Suprapubic skin (tissue), 4 donors: ENCODE measurements around the gene LAMA3. TPM values are rescaled to one million over a fixed set of nuclear protein-coding genes. Genes with fewer than 3 reads are reported as not detected.
"Not testable (repeated sequence)": the region's sequence is repeated elsewhere in the genome, so short reads cannot be mapped to it uniquely, and the experiment has no call there.

Experiments
- DNase-seq, 2 donors: peaks; one replicate each; pipeline ENCODE4 v3.0.0-alpha.2; 2019; ENCODE audit warnings: low spot score in 2 of 2
- H3K27ac ChIP-seq: fragments of 200-600 bp; sonication (generic); one replicate; pipeline ENCODE4 v1.5.1; 2019
- H3K27me3 ChIP-seq: fragments of 200-600 bp; sonication (generic); one replicate; pipeline ENCODE4 v1.5.1; 2019
- H3K36me3 ChIP-seq: fragments of 200-600 bp; sonication (generic); one replicate; pipeline ENCODE4 v1.5.1; 2019
- H3K4me1 ChIP-seq: fragments of 200-600 bp; sonication (generic); one replicate; pipeline ENCODE4 v1.5.1; 2019
- H3K4me3 ChIP-seq: fragments of 200-600 bp; sonication (generic); one replicate; pipeline ENCODE4 v1.5.1; 2019; ENCODE audit warnings: mild to moderate bottlenecking
- H3K9me3 ChIP-seq: fragments of 200-600 bp; sonication (generic); one replicate; pipeline ENCODE4 v1.5.1; 2019
- EP300 ChIP-seq: sonication (generic); formaldehyde crosslinking; IDR thresholded peaks from one replicate; pipeline ENCODE4 v1.6.1; 2017; ENCODE audit warnings: antibody characterized with exemption
- POLR2A ChIP-seq, 2 donors: fragments of 450-650 bp; IDR thresholded peaks; one replicate each; pipeline ENCODE4 v1.6.1; 2017; ENCODE audit warnings: antibody characterized with exemption in 2 of 2, mild to moderate bottlenecking in 2 of 2, moderate library complexity in 2 of 2
- POLR2AphosphoS5 ChIP-seq, 3 donors: sonication (generic); formaldehyde crosslinking; IDR thresholded peaks; one replicate each; pipeline ENCODE4 v1.6.1; 2017; ENCODE audit warnings: antibody characterized with exemption in 3 of 3
- WGBS: methylation state at CpG from one replicate; pipeline ENCODE4 v1.1.5; 2018; 5-methylcytosine and 5-hydroxymethylcytosine counted together
- total RNA-seq, 4 donors: library from RNA; depleted of rRNA; stranded (reverse); fragments of >200 nt; gene quantifications; one replicate each; pipeline ENCODE4 v1.1.0, GENCODE V29; 2016
- TF ChIP-seq, protein P1 (sequence below), 2 donors: fragments of 200-600 bp in 1 of 2; fragments of 450-650 bp in 1 of 2; sonication (generic) in 1 of 2; IDR thresholded peaks; one replicate each; pipeline ENCODE4 v1.5.1; 2016 to 2019; ENCODE audit warnings: antibody characterized with exemption in 2 of 2, mild to moderate bottlenecking in 1 of 2, moderate library complexity in 1 of 2

Gene LAMA3
- total RNA-seq, 4 donors from 2014 or later, result 233 to 370 (median 253) TPM

DNA sequence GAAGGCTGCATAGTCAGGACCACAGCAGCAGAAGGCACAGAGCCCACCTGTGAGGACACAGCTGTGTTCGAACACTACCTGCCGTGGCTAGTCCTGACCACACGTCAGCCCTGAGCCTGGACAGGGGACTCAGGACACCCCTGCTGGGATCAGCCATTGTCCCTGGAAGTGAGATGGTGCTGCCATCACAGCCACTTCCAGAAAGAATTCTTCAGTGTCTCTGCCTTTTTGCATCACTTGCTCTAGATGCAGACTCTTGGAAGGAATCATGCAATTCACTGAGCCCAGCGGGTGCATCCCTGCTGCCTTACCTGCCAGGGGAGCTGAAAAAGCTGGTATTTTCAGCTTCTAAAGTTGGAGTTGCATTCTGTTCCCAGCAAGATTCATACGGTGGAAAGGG, 49.3 kb downstream of the LAMA3 start:
- no peak for TF ChIP-seq EP300

DNA sequence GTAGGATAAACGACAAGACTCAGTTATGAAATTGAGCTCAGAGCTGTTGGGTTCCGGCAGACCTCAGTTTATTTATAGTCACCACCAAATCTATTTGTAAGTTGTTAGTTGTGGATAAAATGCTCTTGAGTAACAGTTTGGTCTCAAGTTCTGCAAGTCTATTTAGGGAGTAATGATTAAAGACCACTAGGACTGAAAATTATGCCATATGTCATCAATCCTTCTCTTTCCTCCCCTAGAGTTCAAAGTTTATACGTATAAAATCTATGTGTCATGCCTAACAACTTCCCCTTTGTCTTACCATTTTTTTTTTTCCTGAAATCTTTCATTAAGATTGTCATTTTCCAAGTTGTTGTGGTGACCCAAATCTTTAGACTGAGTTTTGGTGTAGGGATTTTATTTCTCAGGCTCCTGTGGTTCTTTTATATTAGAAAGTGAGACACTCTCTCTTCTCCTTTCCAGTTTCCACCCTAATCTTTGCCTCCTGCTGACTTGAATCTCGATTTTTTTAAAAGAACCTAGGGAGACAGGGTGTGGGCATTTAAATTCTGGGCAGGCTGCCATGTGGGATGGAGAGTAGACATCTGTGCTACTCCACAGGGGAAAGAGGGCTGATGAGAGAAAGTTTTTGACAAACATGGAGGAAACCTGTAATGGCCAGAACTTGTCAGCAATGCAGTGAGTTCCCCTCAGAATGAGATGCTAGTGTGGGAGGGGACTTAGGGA, 51.0 kb downstream of the LAMA3 start:
- TF ChIP-seq POLR2A (IDR thresholded peaks at IDR 0.05), result no peak
- H3K36me3 ChIP-seq, result no peaks in the 10 kb centered on the region
- H3K9me3 ChIP-seq, result no peaks in the 10 kb centered on the region
- H3K27me3 ChIP-seq, result no peaks in the 10 kb centered on the region
- H3K4me3 ChIP-seq, result no peak overlapping the region
- DNase-seq, result no peak
- WGBS, result 49% methylated on average over 4 of the region's 4 CpGs
- peaks cover 16% of the 10 kb centered on the region for H3K4me1 ChIP-seq
- no peak overlapping the region for H3K27ac ChIP-seq

More for the DNA sequence above, 49.3 kb downstream of the LAMA3 start:
- no peaks in the 10 kb centered on the region for H3K9me3 ChIP-seq
- 77% methylated on average over 5 of the region's 5 CpGs for WGBS
- no peaks in the 10 kb centered on the region for H3K36me3 ChIP-seq
- no peaks in the 10 kb centered on the region for H3K27me3 ChIP-seq
- peaks cover 16% of the 10 kb centered on the region for H3K4me1 ChIP-seq
- no peak overlapping the region for H3K27ac ChIP-seq
- no peak overlapping the region for H3K4me3 ChIP-seq
- no peak for DNase-seq

DNA sequence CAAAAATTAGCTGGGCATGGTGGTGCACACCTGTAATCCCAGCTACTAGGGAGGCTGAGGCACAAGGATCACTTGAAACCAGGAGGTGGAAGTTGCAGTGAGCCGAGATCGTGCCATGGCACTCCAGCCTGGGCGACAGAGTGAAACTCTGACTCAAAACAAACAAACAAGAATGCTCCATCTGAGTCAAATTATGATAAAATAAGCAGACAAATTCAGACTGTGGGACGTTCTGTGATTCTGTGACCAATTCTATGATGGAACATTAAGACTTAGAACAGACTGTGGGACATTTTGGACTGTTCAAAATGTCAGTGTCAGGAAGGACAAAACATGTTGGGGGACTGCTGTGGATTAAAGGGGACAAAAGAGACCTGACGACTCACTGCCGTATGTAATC, 52.7 kb downstream of the LAMA3 start:
- not testable (repeated sequence) for H3K27me3 ChIP-seq, H3K36me3 ChIP-seq, H3K9me3 ChIP-seq, DNase-seq, H3K4me3 ChIP-seq, H3K27ac ChIP-seq
- peaks cover 16% of the 10 kb centered on the region for H3K4me1 ChIP-seq
- 84% methylated on average over 6 of the region's 6 CpGs for WGBS

DNA sequence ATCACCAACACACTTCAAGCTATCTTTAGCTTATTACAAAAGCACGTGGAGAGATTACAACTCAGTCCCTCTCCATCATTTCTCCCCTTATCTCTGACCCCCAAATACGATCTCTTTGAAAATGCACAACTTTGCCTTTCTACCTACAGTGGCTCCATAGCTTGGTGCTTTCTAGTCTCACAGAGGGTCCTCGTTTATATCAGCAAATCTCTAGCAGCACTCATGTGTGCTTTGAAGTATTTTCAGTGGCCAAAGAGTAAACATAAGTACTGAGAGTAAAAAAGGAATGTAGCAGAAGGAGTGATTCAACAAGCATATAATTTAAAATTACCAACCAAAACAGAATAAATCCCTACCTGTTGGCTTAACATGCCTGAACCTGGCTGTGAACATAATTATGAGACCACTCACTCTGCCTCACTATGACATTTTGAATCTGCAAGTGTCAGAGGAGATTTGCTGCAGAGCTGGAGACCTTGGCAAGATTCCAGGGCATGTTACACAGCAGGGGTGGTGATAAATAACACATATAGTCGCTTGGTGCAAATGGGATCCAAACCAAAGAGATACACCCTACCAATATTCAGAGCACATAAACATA, 54.6 kb downstream of the LAMA3 start:
- 64% methylated on average over 4 of the region's 4 CpGs for WGBS
- H3K36me3 ChIP-seq, result no peaks in the 10 kb centered on the region
- H3K4me3 ChIP-seq, result no peak overlapping the region
- H3K4me1 ChIP-seq, result peaks cover 7% of the 10 kb centered on the region
- H3K27ac ChIP-seq, result no peak overlapping the region
- no peak for DNase-seq
- H3K27me3 ChIP-seq, result no peaks in the 10 kb centered on the region
- TF ChIP-seq, protein P1, sequence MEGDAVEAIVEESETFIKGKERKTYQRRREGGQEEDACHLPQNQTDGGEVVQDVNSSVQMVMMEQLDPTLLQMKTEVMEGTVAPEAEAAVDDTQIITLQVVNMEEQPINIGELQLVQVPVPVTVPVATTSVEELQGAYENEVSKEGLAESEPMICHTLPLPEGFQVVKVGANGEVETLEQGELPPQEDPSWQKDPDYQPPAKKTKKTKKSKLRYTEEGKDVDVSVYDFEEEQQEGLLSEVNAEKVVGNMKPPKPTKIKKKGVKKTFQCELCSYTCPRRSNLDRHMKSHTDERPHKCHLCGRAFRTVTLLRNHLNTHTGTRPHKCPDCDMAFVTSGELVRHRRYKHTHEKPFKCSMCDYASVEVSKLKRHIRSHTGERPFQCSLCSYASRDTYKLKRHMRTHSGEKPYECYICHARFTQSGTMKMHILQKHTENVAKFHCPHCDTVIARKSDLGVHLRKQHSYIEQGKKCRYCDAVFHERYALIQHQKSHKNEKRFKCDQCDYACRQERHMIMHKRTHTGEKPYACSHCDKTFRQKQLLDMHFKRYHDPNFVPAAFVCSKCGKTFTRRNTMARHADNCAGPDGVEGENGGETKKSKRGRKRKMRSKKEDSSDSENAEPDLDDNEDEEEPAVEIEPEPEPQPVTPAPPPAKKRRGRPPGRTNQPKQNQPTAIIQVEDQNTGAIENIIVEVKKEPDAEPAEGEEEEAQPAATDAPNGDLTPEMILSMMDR (IDR thresholded peaks at IDR 0.05), result no peak
- no peak for TF ChIP-seq POLR2AphosphoS5 (IDR thresholded peaks at IDR 0.05)
- TF ChIP-seq EP300, result no peak
- TF ChIP-seq POLR2A (IDR thresholded peaks at IDR 0.05), result no peak
- no peaks in the 10 kb centered on the region for H3K9me3 ChIP-seq

DNA sequence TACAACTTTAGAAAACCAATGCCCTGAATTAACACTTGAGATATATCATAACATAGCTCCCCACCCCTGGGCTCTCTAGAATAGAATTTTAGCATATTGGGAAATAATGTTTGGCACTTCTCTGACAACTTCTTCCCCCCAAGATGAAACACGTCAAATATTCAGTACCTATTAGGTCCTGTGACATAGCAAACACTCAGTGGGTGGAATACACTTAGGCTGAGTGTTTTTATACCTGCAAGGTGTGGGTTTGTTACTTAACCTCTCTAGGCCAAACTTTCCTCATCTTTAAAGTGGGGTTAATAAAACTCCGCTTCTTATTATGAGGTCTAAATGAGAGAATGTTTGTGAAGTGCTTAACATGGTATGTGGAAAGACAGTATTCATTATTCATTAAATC, 56.1 kb downstream of the LAMA3 start:
- peaks cover 3% of the 10 kb centered on the region for H3K4me1 ChIP-seq
- H3K36me3 ChIP-seq, result no peaks in the 10 kb centered on the region
- H3K27ac ChIP-seq, result no peak overlapping the region
- H3K27me3 ChIP-seq, result no peaks in the 10 kb centered on the region
- no peaks in the 10 kb centered on the region for H3K9me3 ChIP-seq
- TF ChIP-seq, protein P1 (IDR thresholded peaks at IDR 0.05), result no peak
- TF ChIP-seq POLR2A (IDR thresholded peaks at IDR 0.05), result no peak
- no peak for TF ChIP-seq EP300
- TF ChIP-seq POLR2AphosphoS5 (IDR thresholded peaks at IDR 0.05), result no peak
- WGBS, result 80% methylated on average over 2 of the region's 2 CpGs
- no peak for DNase-seq
- no peak overlapping the region for H3K4me3 ChIP-seq

DNA sequence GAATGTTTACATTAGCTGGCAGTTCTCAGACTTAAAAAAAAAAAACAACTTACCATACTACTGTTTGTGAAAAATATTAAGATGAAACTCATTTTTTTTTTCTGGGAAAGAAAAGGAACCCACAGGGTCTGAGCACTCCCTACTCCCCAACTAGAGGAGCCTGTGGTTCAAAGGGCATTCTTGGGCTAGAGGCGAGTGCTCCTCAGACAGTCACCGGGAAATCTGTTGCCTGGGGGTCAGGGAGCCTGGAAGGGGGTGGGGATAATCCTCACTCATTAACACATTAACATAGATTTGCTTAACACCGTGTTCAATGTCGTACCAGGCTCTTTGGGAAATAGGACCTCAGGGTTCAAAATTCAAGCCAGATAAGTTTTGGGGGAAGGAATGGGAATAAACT, 57.6 kb downstream of the LAMA3 start:
- H3K36me3 ChIP-seq, result no peaks in the 10 kb centered on the region
- TF ChIP-seq POLR2A (IDR thresholded peaks at IDR 0.05) (no peak), EP300 (no peak), POLR2AphosphoS5 (IDR thresholded peaks at IDR 0.05) (no peak)
- TF ChIP-seq, protein P1 (IDR thresholded peaks at IDR 0.05), result no peak
- H3K27me3 ChIP-seq, result no peaks in the 10 kb centered on the region
- WGBS, result 80% methylated on average over 4 of the region's 4 CpGs
- H3K4me1 ChIP-seq, result no peaks in the 10 kb centered on the region
- no peak for DNase-seq
- no peak overlapping the region for H3K27ac ChIP-seq
- no peak overlapping the region for H3K4me3 ChIP-seq
- no peaks in the 10 kb centered on the region for H3K9me3 ChIP-seq
